NCI-H2227 (cell line): Measurements from ENCODE around the gene MINDY4.

ENCODE experiments used
- DNase-seq: peaks from one replicate; lab custom pipeline; 2025; ENCODE audit not compliant: unreplicated experiment; lab: John Stamatoyannopoulos, UW

Gene MINDY4

DNA sequence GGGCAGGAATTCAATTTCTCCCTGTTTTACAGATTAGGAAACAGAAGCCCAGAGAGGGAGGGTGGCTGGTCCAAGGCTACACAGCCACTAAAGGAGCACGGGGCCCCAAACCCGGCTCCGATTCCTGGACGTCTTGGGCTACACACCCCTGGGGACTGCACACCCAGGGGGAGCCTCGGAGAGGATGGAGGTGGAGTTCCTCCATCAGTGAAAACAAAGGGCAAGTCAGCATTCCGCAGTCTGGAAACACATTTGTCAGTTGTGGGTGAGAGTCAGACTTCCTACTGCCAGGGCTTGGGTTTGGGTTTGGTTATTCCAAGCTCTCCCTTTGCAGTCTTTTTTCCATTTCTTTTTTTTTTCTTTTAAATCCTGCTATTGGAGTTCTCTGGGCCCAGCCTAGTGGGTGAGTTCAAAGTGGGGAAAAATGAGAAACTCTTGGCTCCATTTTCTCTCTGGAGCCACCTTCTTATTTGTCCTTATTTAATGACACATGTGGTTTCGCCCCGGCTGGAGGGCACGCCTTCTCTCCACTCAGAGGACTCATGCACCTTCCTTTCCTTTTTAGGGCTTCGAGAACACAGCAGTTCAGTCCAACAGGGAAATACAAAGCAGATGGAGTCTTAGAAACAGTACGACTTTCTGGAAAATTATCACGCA lies 80.6 kb downstream of the MINDY4 start:
- DNase-seq, result no peak

DNA sequence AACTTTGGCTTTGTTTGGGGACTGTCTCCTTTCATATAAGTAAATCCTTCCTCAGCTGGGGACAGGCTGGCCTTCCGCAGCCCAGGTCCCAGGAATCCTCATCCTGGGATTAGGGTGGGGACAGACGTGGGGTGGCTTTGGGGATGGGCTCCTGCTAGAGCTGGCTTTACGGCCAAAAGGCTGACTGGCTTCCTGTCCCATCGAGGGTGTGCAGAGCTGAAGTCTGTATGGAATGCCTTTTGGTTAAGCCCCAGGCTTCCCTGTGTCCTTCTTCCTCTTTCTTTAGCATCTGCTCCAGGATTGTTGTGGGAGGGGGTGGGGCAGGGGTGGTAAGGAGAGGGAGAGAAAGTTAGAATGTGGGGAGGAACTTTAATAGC lies 81.1 kb downstream of the MINDY4 start:
- DNase-seq, result no peak

DNA sequence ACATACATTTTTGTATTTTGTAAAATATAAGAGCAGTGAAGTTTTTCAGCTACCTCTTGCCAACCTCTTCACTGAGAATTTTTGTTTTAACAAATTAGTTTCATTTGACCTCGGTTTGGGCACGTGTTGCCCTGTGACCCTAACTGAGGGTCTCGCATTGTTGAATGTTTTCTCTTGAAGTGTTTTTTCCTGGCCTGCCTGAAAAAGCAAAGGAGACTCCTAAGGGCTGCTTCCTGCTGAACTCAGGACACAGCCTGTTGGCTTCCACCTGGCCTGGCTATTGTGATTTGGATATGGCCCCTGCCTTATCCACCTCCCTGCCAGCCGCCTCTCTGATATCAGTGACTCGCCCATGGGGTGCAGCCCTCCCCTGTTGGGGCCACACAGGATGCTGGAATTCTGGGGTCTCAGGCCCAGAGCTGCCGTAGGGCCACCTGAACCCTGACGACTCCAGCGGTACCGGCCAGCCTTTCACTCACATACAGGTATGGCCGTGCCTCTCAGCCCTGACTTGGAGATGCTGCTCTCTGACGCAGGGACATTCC lies 81.6 kb downstream of the MINDY4 start:
- DNase-seq, result no peak

DNA sequence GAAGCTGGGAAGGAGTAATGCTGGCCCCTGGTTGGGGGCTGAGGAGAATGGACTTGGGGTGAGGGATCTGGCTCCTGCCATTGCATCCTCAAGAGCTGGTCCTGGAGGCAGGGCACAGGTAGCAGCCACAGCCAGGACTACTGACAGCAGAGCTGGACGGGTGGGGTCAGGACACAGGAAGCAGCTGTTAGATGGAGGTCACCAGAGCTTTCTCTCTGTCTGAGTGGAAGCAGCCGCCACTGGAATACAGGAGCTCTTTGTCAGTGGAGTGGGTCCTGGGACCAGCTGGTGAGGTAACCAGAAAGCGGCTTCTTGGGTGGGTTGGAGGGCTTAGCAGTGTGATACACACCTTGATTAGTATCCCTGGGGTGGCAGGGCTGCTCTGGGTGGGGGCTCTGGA lies 82.4 kb downstream of the MINDY4 start:
- DNase-seq, result no peak

DNA sequence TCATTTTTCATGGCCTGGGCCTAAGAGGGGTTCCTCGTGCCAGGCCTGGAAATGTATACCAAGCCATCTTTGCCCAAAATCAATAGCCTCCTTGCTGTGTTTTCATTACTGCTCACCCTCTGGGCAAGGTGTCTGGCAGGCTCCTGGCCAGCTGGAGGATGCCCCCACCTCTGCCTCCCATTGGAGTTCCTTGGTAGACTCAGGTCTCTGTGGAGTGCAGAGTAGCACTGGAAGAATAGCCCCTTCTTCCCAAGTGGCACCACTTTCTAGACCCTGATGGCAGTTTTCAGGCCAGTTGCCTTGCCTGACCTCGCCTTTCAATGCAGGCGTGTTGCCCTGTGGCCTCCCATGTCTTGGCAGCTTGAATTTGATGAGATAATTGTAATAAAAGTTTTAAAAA lies 84.7 kb downstream of the MINDY4 start:
- DNase-seq, result no peak

DNA sequence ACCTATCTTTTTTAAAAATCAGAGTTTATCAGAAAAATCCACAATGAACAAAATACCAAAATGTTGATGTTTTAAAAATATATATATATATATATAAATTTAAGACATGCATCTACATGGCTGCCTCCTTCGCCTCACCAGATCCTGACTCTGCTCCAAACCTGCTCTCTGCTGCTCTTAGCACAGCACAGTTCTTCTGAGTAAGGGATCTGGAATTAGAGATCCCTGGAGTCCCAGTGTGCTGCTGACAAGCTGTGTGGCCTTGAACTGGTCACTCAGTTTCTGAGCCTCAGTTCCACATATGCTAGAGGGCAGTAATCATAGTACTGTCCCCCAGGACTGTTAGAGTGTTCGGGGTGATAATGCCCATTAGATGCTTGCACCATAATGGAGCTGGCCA lies 87.4 kb downstream of the MINDY4 start:
- DNase-seq, result no peak

DNA sequence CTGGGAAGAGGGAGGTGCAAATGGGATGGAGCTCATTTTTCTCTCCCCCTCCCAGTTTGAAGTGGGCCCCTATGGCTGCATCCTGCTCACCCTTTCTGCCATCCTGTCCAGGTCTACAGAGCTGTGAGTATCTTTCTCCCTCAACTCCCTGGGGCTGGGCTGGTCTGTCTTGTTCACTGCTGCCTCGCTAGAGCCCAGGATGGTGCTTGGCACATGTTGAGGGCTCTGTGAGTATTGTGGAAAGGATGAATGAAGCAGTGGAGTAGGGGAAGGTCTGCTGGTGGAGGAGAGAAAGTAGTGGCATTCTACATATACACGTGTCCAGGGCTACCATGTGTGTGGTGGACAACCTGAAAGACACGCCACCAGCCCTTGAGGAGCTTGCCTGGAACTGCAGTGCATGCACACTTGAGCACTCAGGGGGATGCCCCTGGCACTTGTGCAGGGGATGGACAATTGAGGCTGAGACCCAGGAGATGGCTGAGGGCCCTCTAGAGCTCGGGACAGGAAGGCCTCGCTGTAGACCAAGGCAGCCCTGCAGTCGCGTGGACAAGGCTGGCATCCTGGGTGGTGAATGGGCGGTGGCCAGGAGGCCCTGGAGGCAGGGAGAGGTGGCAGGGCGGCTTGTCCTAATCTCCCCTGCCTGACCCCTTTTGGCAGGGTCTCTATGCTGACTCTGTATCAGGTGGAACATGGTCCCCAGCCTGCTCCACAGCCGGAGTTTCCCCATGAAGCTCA lies 88.2 kb downstream of the MINDY4 start:
- no peak for DNase-seq

DNA sequence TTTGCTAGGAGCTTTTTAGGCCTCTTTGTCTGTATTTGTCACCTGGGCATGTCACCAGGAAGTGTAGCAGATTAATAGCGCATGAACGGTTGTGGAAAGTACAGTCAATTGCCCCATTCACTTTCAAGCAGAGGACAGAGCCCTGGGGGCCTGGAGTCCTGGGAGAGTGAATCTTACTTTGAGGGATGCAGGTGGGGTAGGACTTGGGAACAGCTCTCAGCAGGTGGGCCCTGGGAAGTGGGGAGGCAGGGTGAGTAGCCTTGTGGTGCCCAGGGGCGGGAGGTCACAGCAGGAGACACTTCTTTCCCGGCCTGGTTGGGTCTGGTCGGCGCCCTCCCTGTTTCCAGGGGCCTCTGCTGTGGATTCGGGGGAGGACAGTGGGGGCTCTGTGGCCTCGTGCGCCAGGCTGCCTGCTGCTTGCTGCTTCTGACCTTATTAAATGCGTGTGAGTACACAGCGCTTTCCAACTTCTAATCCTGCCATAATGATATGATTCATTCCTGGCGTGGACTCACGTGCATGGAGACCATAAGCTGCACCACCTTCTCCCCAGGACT lies 88.8 kb downstream of the MINDY4 start:
- DNase-seq, result no peak

DNA sequence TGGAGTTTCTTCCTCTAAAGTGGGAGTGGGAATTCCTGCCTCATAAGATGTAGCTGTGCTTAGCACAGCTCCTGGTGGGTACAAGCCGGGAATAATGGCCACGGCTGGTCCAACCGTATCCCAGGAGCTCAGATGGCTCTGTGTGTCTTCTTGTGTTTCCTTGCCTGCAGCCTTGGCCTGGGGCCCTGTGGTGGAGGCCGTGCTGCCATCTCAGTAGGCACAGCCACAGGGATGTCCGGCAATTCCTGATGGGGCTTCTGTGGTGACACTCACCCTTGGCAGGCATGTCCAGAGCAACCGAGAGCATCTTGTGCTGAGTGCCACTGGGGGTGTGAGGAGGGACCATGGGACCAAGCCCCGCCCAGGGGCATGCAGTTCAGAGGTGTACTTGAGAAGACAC lies 90.4 kb downstream of the MINDY4 start:
- no peak for DNase-seq

DNA sequence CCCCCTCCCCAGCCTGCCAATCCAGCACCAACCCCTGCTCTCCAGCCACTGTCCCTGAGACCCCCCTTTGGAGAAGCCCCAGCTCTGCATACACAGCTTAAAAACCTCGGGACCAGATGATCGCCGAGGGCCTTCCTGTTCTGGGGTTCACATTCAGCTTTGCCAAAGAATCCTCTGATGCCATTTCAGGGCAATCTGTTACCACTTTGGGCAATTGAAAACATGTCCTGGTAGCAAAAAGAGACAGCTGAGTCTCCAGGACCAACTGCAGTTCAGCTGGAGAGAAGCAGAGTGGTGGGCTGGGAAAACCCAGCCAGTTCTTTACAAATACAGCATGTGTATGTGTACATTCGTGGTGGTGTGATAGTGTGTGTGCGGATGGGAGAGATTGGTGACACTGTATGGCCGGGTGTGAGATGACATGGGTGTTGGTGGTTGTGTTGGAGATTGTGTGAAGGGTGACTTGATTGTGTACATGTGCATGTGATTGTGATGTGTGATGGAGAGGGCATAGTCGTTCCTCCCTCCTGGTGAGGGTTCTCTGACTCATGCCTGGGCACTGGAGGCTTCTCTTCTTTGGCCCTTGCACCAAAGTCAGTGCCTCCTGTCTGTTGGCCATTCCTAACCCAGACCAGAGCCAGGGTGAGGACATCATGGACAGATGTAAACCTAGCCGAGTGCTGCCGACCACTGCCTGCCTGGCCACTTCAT lies 91.9 kb downstream of the MINDY4 start:
- DNase-seq, result no peak

DNA sequence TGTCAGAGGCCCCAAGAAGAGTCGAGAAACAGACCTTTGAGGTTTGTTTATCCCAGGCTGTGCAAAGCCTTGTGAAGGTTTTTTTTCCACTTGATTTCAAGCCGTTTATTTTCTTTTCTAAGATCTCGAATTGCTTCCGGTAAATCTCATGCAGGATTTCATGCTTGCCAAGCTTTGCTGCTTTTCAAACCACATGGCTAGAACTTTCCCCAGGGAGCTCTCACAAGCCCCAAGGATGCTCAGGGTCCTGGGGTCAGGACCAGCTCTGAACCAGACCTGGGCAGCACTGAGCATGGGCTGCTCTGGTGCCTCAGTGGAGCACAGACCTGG lies 92.5 kb downstream of the MINDY4 start:
- no peak for DNase-seq

DNA sequence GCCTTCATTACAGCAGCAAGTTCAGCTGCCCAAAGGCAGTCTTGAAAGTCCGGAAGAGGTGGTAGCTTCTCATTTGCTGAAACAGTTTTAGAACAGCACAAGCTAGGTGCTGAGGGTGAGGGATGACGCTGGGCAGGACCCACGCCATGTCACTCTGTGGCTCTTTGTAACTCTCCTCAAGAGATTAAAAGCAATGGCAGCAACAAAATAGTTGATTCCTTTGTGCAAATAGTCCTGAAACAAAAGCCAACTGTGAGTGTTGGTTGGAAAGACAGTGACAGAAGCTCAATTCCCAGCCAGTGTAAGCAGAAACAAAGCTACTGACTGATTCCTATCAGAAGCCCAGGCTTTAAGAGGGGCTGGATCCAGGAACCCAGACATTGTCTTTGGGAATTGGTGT lies 92.9 kb downstream of the MINDY4 start:
- DNase-seq, result no peak

DNA sequence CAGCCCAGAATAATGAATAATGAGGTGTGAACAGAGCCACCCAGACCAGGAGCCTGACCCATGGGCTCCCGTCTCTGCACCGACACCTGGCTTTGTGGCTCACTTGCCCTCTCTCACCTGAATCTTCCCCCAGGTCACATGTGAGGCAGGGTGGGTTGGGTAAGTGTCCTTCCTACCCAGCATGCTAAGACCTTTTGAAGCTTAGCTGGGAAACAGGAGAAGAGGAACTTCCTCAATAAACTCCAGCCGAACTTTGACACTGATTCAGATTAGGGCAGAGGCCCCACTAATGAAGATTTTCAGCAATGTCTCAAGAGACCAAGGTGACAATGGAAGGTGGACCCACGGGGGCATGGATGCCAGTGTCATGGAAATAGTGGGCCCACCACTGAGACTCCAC lies 93.9 kb downstream of the MINDY4 start:
- no peak for DNase-seq

DNA sequence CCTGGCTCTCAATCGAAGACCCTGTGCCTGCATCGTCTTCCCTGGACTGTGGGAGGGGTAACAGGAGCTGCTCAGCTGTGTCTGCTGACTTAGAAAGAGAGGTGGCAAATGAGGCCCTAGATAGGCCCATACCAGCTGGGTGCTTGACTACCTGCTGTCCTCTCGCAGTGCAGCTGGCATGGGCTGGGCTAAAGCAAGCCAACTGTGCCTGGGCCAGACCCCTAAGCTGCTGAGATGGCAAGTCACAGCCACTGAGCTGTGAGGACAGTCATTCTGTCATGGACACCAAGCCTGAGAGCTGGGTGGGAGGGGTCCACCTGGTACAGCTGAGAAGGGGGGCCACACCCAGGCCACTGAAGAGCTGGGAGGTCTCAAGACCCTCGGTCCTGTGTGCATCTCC lies 94.6 kb downstream of the MINDY4 start:
- no peak for DNase-seq

DNA sequence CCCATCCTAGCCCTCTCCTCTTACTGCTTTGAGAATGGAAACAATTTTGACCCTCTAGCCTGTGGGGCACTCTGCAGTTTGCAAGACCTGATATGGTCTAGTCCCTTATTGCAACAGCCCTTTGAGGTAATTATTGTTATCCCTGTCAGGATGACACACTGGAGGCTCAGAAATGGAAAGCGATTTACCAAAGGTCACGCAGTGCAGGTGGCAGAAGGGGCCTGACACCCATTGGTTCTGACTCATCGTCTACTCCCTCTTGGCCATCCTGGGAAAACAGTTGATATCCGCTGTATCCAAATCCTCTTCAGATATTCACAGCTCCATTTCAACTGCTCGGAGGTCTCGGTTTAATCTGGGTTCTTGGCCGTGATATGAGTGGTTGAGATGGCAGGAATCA lies 95.7 kb downstream of the MINDY4 start:
- DNase-seq, result no peak

DNA sequence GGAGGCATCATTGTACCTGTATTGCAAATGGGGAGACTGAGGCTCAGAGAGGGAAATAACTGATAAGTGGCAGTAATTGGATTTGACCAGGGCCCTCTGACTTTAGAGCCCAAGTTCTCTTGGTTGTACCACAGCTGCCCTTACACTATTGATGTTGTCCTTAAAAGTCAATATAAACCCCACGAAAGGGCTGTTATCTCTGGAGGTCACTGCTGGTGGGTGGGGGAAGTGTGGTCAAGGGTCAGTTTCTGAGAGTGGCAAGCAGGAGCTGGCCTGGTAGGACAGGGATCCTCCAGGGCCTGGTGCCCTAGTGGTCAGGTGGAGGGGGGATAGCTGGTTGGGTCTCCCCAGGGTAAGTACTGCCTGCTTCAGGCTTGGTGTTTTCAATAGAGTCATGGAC lies 96.3 kb downstream of the MINDY4 start:
- no peak for DNase-seq

DNA sequence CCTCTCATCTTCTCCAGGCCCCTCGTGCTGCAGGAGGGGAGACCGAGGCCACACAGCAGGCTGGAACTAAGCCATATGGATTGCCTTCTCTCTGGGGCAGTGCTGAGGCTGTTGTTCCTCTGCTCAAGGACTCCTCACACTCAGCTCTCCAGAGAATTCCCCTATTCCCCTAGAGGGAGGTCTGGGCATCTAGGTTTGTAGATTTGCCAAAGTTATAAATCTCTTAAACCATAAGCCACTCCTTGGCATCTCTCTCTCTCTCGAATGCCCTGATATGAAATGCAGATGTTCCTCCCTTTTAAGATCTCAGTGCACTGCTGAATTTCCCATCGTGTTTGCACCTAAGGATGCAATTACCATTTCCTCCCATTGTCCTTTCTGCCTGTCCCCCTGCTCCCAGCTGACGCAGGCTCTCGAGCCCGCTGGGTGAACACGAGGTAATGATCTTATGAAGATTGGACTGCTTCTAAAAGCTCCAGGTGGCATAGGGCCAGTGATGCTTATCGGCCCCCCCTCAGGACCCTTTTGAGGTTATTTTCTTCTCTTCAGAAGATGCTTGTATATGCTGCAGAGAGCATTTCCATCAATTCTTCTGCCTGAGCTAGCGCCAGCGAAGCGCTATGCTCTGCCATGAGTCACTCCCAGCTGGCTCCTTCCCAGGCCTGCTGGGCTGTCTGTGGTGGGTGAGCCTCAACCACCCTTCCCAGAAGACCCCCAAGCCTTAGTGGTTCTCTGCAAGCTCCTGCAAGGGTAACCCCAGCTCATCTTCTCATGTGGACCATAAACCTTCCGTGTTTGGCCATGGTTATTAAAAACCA lies 98.8 kb downstream of the MINDY4 start:
- peak; percentile 51 for DNase-seq

DNA sequence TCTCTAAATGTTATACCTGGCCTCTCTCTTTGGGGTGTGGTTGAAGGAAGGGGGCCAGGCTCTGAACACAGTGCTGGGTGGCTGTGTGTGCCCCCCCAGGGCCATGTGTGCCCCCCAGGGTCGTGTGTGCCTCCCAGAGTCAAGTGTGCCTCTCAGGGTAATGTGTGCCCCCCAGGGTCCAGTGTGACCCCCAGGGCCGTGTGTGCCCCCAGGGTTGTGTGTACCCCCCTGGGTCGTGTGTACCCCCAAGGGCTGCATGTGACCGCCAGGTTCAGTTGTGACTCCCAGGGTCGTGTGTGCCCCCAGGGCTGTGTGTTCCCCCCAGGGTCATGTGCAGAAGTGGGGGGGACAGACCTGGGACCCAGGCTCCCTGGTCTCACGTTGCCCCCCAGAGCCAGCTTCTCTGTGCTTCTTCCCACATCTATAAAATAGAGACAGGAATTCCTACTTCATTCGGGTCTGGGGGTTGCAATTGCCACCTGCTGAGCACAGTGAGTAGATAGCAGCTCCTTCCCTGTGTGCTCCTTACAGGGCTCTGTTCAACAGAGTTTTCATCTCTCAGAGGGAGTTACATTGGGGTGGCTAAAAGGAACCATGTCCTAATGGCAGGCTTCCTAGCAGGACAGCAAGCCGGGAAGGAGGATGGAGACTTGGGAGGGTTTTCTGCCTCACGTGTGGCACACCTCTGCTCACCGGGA lies 99.8 kb downstream of the MINDY4 start:
- no peak for DNase-seq

DNA sequence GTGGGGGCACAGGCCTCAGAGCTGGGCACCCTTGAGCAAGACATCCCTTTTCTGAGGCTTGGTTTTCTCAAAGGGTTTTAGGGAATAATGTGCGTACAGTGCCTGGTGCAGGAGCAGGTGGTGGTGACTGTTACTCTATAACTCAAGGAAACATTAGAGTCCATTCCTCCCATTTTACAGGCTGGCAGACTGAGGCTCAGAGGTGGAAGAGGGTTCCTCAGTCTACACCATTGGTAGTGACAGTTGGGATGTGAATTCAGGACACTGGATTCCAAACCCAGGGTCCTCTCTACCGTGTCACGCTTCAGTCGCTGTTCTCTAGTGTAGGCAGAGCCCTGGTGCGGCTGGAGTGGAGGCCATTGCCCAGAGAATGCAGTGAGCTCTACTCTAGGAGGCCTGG lies 100.4 kb downstream of the MINDY4 start:
- DNase-seq, result no peak

DNA sequence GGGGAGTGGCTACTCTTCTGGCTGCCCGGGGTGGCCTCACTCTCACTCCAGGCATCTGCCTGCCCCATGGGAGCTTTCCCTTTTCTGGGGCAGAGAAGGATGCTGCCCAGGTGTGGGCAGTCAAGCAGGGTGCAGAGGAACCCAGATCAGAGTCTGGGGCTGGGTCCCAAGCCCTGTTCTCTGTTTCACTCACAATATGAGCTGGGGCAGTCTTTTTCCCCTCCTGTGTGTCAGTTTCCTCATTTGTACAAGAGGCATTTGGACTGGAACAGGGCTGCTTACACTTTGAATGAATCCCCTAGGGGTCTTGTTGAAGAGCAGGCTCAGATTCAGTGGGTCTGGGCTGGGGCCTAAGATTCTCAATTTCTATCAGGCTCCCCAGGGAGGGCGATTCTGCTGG lies 102.0 kb downstream of the MINDY4 start:
- DNase-seq, result no peak

DNA sequence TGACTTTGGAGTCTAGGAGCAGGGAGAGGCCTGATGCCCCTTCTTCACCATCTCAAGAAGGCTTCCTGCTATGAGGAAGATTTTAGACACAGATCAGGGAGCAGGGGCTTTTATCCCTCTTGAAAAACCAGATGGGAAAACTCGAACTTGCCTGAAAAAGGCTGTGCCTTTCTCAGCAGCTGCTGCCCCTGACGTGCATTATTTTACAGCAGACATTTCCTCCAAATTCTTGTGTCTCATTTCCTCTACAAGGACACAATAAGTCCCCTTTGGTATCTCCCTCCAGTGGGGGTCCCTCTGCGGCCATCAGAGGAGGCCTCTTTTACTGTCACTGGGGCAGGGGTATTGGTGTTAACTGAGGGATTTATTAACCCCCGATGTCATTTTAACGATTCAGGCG lies 102.4 kb downstream of the MINDY4 start:
- DNase-seq, result no peak
